ENCODE results near the gene SHISA8.
"Not testable (repeated sequence)": the region's sequence is repeated elsewhere in the genome, so short reads cannot be mapped to it uniquely, and the experiment has no call there.

Gene SHISA8

GRCh38 chr22:41899110-41899509 lies 15.8 kb downstream of the SHISA8 start:
- no peak for DNase-seq (ENCODE audit: low read depth)

- DNase-seq (ENCODE audit: low read depth) = no peak
These were observed 16.2 kb downstream of the SHISA8 start for GRCh38 chr22:41898645-41899044.

- DNase-seq (ENCODE audit: low read depth) = no peak
These were observed 21.1 kb downstream of the SHISA8 start for GRCh38 chr22:41893591-41894375.

GRCh38 chr22:41892721-41893120 lies 22.2 kb downstream of the SHISA8 start:
- DNase-seq (ENCODE audit: low read depth) = no peak

GRCh38 chr22:41891407-41891806 lies 23.5 kb downstream of the SHISA8 start:
- no peak for DNase-seq (ENCODE audit: low read depth)

GRCh38 chr22:41888627-41889200 lies 26.2 kb downstream of the SHISA8 start:
- DNase-seq (ENCODE audit: low read depth) = peak; percentile 27

- DNase-seq (ENCODE audit: low read depth) = no peak
These were observed 29.4 kb downstream of the SHISA8 start for GRCh38 chr22:41885516-41885915.

GRCh38 chr22:41885116-41885515 lies 29.8 kb downstream of the SHISA8 start:
- DNase-seq (ENCODE audit: low read depth) = no peak

GRCh38 chr22:41883400-41883799 lies 31.5 kb downstream of the SHISA8 start:
- DNase-seq (ENCODE audit: low read depth) = no peak

GRCh38 chr22:41880653-41881052 lies 34.2 kb downstream of the SHISA8 start:
- DNase-seq (ENCODE audit: low read depth) = no peak

- DNase-seq (ENCODE audit: low read depth) = no peak
These were observed 38.2 kb downstream of the SHISA8 start for GRCh38 chr22:41876675-41877074.

GRCh38 chr22:41876275-41876674 lies 38.6 kb downstream of the SHISA8 start:
- peak; percentile 36 for DNase-seq (ENCODE audit: low read depth)

- no peak for DNase-seq (ENCODE audit: low read depth)
These were observed 39.2 kb downstream of the SHISA8 start for GRCh38 chr22:41875531-41876270.

- no peak for DNase-seq (ENCODE audit: low read depth)
These were observed 40.8 kb downstream of the SHISA8 start for GRCh38 chr22:41874090-41874489.

- no peak for DNase-seq (ENCODE audit: low read depth)
These were observed 41.5 kb downstream of the SHISA8 start for GRCh38 chr22:41873391-41873790.

- no peak for DNase-seq (ENCODE audit: low read depth)
These were observed 44.1 kb downstream of the SHISA8 start for GRCh38 chr22:41870786-41871185.

- not testable (repeated sequence) for DNase-seq (ENCODE audit: low read depth)
These were observed 44.8 kb downstream of the SHISA8 start for GRCh38 chr22:41870081-41870480.

GRCh38 chr22:41868556-41868955 lies 46.3 kb downstream of the SHISA8 start:
- DNase-seq (ENCODE audit: low read depth) = no peak

GRCh38 chr22:41863472-41863871 lies 51.4 kb downstream of the SHISA8 start:
- no peak for DNase-seq (ENCODE audit: low read depth)

- DNase-seq (ENCODE audit: low read depth) = no peak
These were observed 52.2 kb downstream of the SHISA8 start for GRCh38 chr22:41862530-41863266.

GRCh38 chr22:41862160-41862529 lies 52.7 kb downstream of the SHISA8 start:
- peak; percentile 27 for DNase-seq (ENCODE audit: low read depth)

All from fibroblast of gingiva (primary cell).